Panc1 (cell line): ENCODE results near the gene LILRB1. TPM values are rescaled to one million over a fixed set of nuclear protein-coding genes. Genes with fewer than 3 reads are reported as not detected.

ENCODE experiments used
- ATAC-seq: fragments of 200-7000 bp; cut with Tn5 transposase; 2 replicates; pipeline ENCODE4 v1.9.1; 2020; ENCODE audit warnings: mild to moderate bottlenecking, moderate library complexity
- BruUV-seq: library from RNA; stranded (reverse); fragments of 400-500 nt; replicated peaks from 2 replicates; lab custom pipeline; 2021; lab: Mats Ljungman, UMichigan
- CTCF ChIA-PET: fragments of 300-600 bp; sonication (Branson Sonifier 250); formaldehyde crosslinking; loops from one replicate; lab custom pipeline; 2022; ENCODE audit warnings: antibody characterized with exemption; lab: Charles Lee
- POLR2A ChIA-PET: fragments of 300-600 bp; sonication (Branson Sonifier 250); formaldehyde crosslinking; loops from one replicate; lab custom pipeline; 2022; ENCODE audit warnings: antibody characterized with exemption; lab: Charles Lee
- DNase-seq: peaks from one replicate; pipeline ENCODE4 v3.0.0-alpha.2; 2010; ENCODE audit warnings: low read depth, low spot score
- H3K27ac ChIP-seq: 2 replicates; pipeline ENCODE4 v1.5.1; 2011; ENCODE audit warnings: mild to moderate bottlenecking, low read length, inconsistent platforms
- H3K27me3 ChIP-seq: fragments of 200-500 bp; sonication (Bioruptor generic); 2 replicates; pipeline ENCODE4 v1.6.0; 2014; ENCODE audit warnings: low read length, inconsistent platforms; ENCODE audit not compliant: control insufficient read depth, insufficient read depth
- H3K36me3 ChIP-seq: fragments of 200-500 bp; sonication (Bioruptor generic); 2 replicates; pipeline ENCODE4 v1.5.1; 2014; ENCODE audit warnings: inconsistent platforms, mild to moderate bottlenecking, low read length, moderate library complexity; ENCODE audit not compliant: control insufficient read depth, insufficient read depth
- H3K4me1 ChIP-seq: 2 replicates; pipeline ENCODE4 v1.5.1; 2011; ENCODE audit warnings: inconsistent platforms, mild to moderate bottlenecking, low read length, moderate library complexity; ENCODE audit not compliant: control insufficient read depth, insufficient read depth
- H3K4me3 ChIP-seq, 2 experiments: 2 replicates each; pipeline ENCODE4 v1.5.1; 2011 to 2012; ENCODE audit warnings: low read depth in 2 of 2, low read length in 2 of 2, mild to moderate bottlenecking in 2 of 2, inconsistent platforms in 1 of 2, moderate library complexity in 1 of 2
- H3K9me3 ChIP-seq: fragments of 200-500 bp; sonication (Bioruptor generic); 2 replicates; pipeline ENCODE4 v1.5.1; 2014; ENCODE audit warnings: low read depth, mild to moderate bottlenecking, inconsistent platforms, low read length, moderate library complexity; ENCODE audit not compliant: control insufficient read depth, insufficient read depth
- POLR2AphosphoS5 ChIP-seq: IDR thresholded peaks from 2 replicates; pipeline ENCODE4 v1.6.1; 2012; ENCODE audit warnings: mild to moderate bottlenecking, low read depth, low read length, moderate library complexity
- SIN3A ChIP-seq: IDR thresholded peaks from 2 replicates; pipeline ENCODE4 v1.6.1; 2012; ENCODE audit warnings: low read depth, mild to moderate bottlenecking, low read length, moderate library complexity, borderline replicate concordance; ENCODE audit not compliant: insufficient read depth
- TCF7L2 ChIP-seq: IDR thresholded peaks from 2 replicates; pipeline ENCODE4 v1.6.1; 2011; ENCODE audit warnings: mild to moderate bottlenecking, low read depth, low read length, inconsistent platforms
- in situ Hi-C: cut with HindIII; loops from 2 replicates; pipeline ENCODE4 v1.10.0; 2016; ENCODE audit warnings: low sequenced_read_pairs, low pct_unique_long_range_greater_than_20kb
- intact Hi-C: fragments of 100-400 bp; cut with micrococcal nuclease; formaldehyde crosslinking; loops from one replicate; pipeline ENCODE4 v1.10.0; 2022; ENCODE audit not compliant: unreplicated experiment
- total RNA-seq: library from RNA; stranded (reverse); gene quantifications from one replicate; pipeline ENCODE4 v1.2.1, GENCODE V29; 2021; ENCODE audit not compliant: unreplicated experiment
- TF ChIP-seq, protein P1 (sequence below), 2 experiments: IDR thresholded peaks; 2 replicates each; pipeline ENCODE4 v1.6.1; 2011 to 2012; ENCODE audit warnings: low read depth in 2 of 2, control low read depth in 1 of 2, low read length in 1 of 2, mild to moderate bottlenecking in 1 of 2, moderate library complexity in 1 of 2; ENCODE audit not compliant: insufficient read depth in 1 of 2
- TF ChIP-seq, protein P2 (sequence below): fragments of 450-650 bp; IDR thresholded peaks from 2 replicates; pipeline ENCODE4 v1.5.1; 2017; ENCODE audit warnings: mild to moderate bottlenecking

Gene LILRB1
- total RNA-seq, 1 experiment from 2014 or later: 0.08 TPM

DNA sequence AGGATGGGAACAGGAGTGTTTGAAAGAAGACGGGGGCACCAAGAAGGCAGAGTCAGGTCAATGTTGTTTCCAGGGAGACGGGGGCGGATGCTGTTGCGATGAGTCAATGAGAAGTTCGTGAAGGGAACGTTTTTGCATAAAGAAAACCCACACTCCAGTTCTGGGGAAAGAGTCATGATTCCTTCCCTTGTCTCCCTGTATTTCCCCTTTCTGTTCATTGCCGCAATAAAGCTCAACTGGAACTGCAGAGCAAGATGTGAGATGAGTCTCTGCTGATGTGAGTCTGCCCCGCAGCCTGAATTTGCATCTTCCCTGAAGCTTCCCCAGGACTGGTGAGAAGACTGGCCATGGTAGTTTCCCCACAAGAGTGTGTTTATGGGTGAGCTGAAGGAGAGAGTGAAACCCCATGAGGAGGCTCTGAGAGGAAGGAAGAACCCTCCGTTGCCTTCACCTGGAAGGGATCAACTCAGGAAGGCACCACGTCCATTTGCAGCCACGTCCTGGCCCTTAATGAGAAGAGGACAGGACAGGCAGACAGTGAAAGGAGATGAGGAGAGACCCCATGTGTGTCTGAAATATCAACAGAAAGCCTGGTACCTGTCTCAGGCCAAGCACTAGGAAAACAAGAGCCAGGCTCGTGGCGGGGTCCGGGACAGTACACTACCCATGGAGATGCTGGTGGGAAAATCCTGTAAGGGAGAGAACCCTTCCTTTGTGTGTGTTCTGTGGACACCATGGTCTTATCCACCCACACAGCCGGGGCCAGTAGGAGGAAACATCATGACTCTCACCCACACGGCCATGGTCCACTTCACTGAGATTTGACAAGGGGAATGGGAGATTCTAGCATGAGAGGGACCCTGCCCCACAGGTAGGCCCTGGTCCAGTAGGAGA, 23.1 kb upstream of the LILRB1 start:
- Histone ChIP-seq H3K27me3 (peaks cover 15% of the 10 kb centered on the region), H3K4me3 (no peak overlapping the region), H3K9me3 (peaks cover 13% of the 10 kb centered on the region; the same call in 1 of the 2 replicates), H3K36me3 (no peaks in the 10 kb centered on the region), H3K27ac (no peak overlapping the region), H3K4me1 (no peaks in the 10 kb centered on the region)
- DNase-seq: no peak
- no TSS peak for BruUV-seq
- intact Hi-C loops: no loop called here
- ATAC-seq: no peak; the same call in 1 of the 2 replicates
- TF ChIP-seq SIN3A (no peak), POLR2AphosphoS5 (no peak), TCF7L2 (no peak)
- TF ChIP-seq, protein P1, sequence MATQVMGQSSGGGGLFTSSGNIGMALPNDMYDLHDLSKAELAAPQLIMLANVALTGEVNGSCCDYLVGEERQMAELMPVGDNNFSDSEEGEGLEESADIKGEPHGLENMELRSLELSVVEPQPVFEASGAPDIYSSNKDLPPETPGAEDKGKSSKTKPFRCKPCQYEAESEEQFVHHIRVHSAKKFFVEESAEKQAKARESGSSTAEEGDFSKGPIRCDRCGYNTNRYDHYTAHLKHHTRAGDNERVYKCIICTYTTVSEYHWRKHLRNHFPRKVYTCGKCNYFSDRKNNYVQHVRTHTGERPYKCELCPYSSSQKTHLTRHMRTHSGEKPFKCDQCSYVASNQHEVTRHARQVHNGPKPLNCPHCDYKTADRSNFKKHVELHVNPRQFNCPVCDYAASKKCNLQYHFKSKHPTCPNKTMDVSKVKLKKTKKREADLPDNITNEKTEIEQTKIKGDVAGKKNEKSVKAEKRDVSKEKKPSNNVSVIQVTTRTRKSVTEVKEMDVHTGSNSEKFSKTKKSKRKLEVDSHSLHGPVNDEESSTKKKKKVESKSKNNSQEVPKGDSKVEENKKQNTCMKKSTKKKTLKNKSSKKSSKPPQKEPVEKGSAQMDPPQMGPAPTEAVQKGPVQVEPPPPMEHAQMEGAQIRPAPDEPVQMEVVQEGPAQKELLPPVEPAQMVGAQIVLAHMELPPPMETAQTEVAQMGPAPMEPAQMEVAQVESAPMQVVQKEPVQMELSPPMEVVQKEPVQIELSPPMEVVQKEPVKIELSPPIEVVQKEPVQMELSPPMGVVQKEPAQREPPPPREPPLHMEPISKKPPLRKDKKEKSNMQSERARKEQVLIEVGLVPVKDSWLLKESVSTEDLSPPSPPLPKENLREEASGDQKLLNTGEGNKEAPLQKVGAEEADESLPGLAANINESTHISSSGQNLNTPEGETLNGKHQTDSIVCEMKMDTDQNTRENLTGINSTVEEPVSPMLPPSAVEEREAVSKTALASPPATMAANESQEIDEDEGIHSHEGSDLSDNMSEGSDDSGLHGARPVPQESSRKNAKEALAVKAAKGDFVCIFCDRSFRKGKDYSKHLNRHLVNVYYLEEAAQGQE (IDR thresholded peaks at IDR 0.05; ENCODE audit: insufficient read depth in 1 of 2, low read depth in 2 of 2, low read length in 1 of 2): no peak
- TF ChIP-seq, protein P2, sequence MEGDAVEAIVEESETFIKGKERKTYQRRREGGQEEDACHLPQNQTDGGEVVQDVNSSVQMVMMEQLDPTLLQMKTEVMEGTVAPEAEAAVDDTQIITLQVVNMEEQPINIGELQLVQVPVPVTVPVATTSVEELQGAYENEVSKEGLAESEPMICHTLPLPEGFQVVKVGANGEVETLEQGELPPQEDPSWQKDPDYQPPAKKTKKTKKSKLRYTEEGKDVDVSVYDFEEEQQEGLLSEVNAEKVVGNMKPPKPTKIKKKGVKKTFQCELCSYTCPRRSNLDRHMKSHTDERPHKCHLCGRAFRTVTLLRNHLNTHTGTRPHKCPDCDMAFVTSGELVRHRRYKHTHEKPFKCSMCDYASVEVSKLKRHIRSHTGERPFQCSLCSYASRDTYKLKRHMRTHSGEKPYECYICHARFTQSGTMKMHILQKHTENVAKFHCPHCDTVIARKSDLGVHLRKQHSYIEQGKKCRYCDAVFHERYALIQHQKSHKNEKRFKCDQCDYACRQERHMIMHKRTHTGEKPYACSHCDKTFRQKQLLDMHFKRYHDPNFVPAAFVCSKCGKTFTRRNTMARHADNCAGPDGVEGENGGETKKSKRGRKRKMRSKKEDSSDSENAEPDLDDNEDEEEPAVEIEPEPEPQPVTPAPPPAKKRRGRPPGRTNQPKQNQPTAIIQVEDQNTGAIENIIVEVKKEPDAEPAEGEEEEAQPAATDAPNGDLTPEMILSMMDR: no peak
- in situ Hi-C loops: no loop called here
- POLR2A ChIA-PET: no interaction called here
- CTCF ChIA-PET: no interaction called here

DNA sequence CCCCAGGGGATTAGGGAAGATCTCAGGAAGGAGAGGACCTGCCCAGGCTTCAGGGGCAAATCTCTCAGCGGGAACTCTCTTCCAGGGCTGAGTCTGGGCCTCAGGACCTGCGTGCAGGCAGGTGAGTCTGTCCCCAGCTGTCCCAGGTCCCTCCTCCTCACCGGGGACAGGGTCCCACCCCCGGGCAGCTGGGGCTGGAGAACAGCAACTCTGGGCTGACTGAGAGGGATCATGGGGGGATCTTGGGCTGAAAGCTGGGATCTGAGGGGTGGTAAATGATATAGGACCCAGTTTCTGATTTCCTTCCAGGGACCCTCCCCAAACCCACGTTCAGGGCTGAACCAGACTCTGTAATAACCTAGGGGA, 22.5 kb upstream of the LILRB1 start:
- Histone ChIP-seq H3K4me1 (no peaks in the 10 kb centered on the region), H3K36me3 (no peaks in the 10 kb centered on the region), H3K27me3 (peaks cover 9% of the 10 kb centered on the region), H3K27ac (no peak overlapping the region), H3K4me3 (no peak overlapping the region), H3K9me3 (peaks cover 13% of the 10 kb centered on the region; the same call in 1 of the 2 replicates)
- TF ChIP-seq, protein P1 (IDR thresholded peaks at IDR 0.05; ENCODE audit: insufficient read depth in 1 of 2, low read depth in 2 of 2, low read length in 1 of 2): no peak
- TF ChIP-seq TCF7L2: no peak
- TF ChIP-seq SIN3A: no peak
- no peak for TF ChIP-seq POLR2AphosphoS5
- TF ChIP-seq, protein P2: no peak
- intact Hi-C loops (no loop called here), in situ Hi-C loops (no loop called here)
- BruUV-seq: no TSS peak
- DNase-seq: no peak
- CTCF ChIA-PET: no interaction called here
- POLR2A ChIA-PET: no interaction called here
- no peak for ATAC-seq
